8988T (cell line): Measurements from ENCODE around the gene C3orf20.
"Not testable (repeated sequence)": the region's sequence is repeated elsewhere in the genome, so short reads cannot be mapped to it uniquely, and the experiment has no call there.

Experiments used
- DNase-seq: peaks from one replicate; pipeline ENCODE4 v3.0.0; 2011

The C3orf20 gene

GRCh38 chr3:14802381-14802731 is 127.4 kb downstream of the C3orf20 start:
- no peak for DNase-seq

GRCh38 chr3:14803101-14803980 is 128.4 kb downstream of the C3orf20 start:
- DNase-seq, result no peak

- DNase-seq, result no peak
Measured at GRCh38 chr3:14803981-14804834, 129.3 kb downstream of the C3orf20 start.

GRCh38 chr3:14804835-14805780 is 130.2 kb downstream of the C3orf20 start:
- DNase-seq, result no peak

GRCh38 chr3:14805961-14806537 is 131.1 kb downstream of the C3orf20 start:
- DNase-seq, result no peak

- DNase-seq, result no peak
Measured at GRCh38 chr3:14806641-14807263, 131.8 kb downstream of the C3orf20 start.

- DNase-seq, result no peak
Measured at GRCh38 chr3:14808025-14808424, 133.1 kb downstream of the C3orf20 start.

GRCh38 chr3:14808502-14809266 is 133.7 kb downstream of the C3orf20 start:
- DNase-seq, result no peak

- DNase-seq, result not testable (repeated sequence)
Measured at GRCh38 chr3:14809611-14810010, 134.7 kb downstream of the C3orf20 start.

- no peak for DNase-seq
Measured at GRCh38 chr3:14810070-14810791, 135.3 kb downstream of the C3orf20 start.

- no peak for DNase-seq
Measured at GRCh38 chr3:14810801-14811661, 136.1 kb downstream of the C3orf20 start.

- no peak for DNase-seq
Measured at GRCh38 chr3:14811684-14812083, 136.7 kb downstream of the C3orf20 start.

GRCh38 chr3:14812196-14812790 is 137.4 kb downstream of the C3orf20 start:
- DNase-seq, result no peak

- no peak for DNase-seq
Measured at GRCh38 chr3:14814411-14814871, 139.5 kb downstream of the C3orf20 start.

GRCh38 chr3:14816359-14816758 is 141.4 kb downstream of the C3orf20 start:
- no peak for DNase-seq

GRCh38 chr3:14818804-14819500 is 144.0 kb downstream of the C3orf20 start, which contains the start of gene FGD5:
FGD5 (plus strand) TSS chr3:14818962; CDS start chr3:14819072, 110 bp downstream.
- DNase-seq, result no peak

- DNase-seq, result no peak
Measured at GRCh38 chr3:14819671-14820070, 144.7 kb downstream of the C3orf20 start.

GRCh38 chr3:14820156-14820555 is 145.2 kb downstream of the C3orf20 start:
- no peak for DNase-seq
